HG02970 (cell line): ENCODE results near the gene VIT.
"Not testable (repeated sequence)": the region's sequence is repeated elsewhere in the genome, so short reads cannot be mapped to it uniquely, and the experiment has no call there.

Experiments
- ATAC-seq: cut with Tn5 transposase; IDR thresholded peaks from one replicate; pipeline ENCODE4 v1.9.1; 2021; ENCODE audit warnings: mild to moderate bottlenecking, moderate library complexity, moderate number of reproducible peaks; ENCODE audit not compliant: unreplicated experiment, low FRiP score

VIT gene

DNA sequence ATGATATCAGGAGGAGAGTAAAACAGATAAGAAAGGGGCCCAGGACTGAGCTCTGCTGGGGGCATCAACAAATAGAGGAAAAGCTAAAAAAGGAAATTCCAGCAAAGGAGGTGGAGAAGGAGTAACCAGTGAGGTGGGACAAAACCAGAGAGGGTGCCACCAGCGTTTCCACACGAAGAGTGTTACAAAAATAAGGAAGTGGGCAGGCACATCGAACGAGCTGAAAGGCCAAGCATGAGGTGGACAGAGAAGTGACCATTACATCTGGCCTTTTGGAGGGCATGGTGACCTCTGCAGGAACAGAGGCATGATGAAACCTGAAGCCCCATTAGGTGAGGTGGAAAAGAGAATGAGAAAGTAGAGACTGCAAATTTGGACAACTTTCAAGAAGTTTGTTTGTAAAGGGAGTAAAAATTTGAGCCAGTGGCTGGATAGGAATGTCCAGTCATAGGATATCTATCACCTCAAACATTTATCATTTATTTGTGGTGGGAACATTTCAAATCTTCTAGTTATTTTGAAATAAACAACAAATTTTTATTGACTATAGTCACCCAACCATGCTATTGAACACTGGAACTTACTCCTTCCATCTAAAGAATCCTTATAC is 18.4 kb upstream of the VIT start:
- ATAC-seq, result no peak

GRCh38 chr2:36678856-36679255 is 17.7 kb upstream of the VIT start:
- ATAC-seq, result no peak

DNA sequence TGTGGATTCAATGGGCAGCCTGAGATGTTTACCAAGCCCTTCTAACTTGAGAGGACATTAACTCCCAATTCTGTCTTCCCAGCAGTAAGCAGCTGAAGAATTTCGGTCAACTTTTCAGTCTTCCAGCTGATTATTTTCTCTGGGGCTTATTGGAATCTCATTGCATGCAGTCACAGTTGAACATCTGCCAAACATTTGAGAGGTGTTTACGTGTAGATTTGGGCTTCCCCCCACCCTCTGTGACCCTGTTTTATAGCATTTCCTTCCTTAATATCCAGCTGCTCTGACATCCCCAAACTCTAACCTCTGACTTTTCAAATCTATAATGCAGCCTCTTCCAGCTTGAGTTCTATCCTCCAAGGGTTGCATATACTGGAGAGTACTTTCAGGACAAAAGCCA is 16.5 kb upstream of the VIT start:
- ATAC-seq, result no peak

DNA sequence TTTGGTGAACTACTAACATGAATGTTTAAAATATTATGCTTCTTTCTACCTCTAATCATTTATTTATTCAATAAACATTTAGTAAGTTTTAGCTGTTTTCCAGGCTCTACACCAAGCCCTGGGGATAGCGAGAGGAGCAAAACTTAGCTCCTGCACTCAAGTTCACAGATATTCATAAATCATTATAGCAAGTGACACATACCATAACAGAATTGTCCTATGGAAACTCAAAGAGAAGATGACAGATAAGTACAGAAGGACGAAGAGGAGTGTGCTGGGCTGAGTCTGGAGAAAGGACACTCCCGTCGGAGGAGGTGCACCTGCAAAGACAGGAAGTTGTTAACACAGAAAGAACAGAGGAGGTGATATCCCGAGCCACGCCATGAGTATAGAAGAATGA is 13.9 kb upstream of the VIT start:
- ATAC-seq, result no peak

DNA sequence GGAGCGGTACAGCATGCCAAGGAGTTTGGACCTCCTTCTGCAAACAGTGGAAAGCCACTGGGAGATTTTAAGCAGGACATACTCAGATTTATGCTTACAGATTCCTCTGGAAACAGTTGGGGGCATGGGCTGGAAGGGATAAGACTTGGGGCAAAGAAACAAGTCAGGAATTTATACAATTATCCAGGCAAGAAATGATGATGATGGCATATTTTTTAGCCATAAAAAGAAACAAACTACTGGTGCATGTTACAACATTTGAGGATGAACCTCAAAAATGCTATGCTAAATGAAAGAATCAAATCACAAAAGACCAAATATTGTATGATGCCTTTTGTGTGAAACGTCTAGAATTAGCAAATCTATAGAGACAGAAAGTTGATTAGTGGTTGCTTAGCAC is 13.5 kb upstream of the VIT start:
- ATAC-seq, result no peak

- ATAC-seq, result not testable (repeated sequence)
Observed at GRCh38 chr2:36688291-36688690, 8.2 kb upstream of the VIT start.

DNA sequence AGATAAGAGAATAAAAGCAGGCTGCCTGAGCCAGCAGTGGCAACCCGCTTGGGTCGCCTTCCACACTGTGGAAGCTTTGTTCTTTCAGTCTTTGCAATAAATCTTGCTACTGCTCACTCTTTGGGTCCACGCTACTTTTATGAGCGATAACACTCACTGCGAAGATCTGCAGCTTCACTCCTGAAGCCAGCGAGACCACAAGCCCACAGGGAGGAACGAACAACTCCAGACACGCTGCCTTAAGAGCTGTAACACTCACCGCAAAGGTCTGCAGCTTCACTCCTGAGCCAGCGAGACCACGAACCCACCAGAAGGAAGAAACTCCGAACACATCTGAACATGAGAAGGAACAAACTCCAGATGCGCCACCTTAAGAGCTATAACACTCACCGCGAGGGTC is 7.5 kb upstream of the VIT start:
- ATAC-seq, result not testable (repeated sequence)

GRCh38 chr2:36692121-36692520 is 4.4 kb upstream of the VIT start:
- ATAC-seq, result no peak

DNA sequence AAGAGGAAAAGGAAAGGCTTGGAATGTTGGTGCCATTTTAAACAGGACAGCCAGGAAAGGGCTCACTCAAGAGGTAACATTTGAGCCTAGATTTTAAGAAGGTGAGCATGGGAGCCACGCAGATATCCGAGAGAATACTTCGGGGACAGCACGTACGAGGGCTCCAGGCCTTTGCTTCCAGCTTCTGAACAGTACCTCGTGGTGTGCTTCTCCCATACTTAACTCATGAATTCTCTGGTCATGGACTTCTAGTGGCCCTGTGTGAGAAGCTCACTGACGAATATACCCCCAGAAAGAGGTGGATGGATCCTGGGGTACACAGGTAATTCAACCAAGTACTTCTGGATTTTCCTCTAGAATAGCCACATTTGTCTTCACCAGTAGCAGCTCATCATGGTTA is 2.7 kb upstream of the VIT start:
- ATAC-seq, result no peak

GRCh38 chr2:36695746-36696415 is 626 bp upstream of the VIT start:
- no peak for ATAC-seq

DNA sequence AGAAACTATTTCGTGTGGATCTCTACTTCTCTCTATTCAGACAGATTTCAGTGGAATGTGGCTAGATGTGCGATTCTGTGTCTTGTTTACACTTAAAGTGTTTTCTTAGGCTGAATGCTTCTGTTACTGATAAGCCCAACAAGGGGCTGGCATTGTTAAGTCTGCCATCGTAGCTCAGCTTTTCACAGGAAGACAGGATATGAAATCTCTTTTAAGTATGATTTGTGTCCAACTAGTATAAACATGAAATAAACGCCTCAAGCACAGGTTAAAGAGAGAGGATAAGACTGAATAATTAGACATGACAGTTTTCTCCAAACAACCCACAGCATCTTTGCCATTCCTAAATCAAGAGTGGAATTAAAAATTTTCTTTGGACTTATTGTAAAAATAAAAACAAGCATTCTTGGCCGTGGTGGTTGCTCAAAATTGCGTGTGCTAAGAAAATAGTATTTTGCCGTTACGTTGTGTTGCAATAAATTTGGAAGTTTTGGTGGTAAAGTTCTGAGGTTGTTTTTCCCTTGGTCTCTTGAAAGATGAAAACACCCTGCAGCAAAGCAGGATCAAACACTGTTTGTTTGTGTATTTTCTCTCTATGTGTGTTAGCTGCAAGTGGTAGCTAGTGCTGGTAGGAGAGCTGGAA is 1.0 kb downstream of the VIT start:
- no peak for ATAC-seq

GRCh38 chr2:36698993-36699392 is 2.5 kb downstream of the VIT start:
- ATAC-seq, result no peak

GRCh38 chr2:36700311-36700710 is 3.8 kb downstream of the VIT start:
- no peak for ATAC-seq

- ATAC-seq, result no peak
Observed at GRCh38 chr2:36701391-36701795, 4.9 kb downstream of the VIT start.

DNA sequence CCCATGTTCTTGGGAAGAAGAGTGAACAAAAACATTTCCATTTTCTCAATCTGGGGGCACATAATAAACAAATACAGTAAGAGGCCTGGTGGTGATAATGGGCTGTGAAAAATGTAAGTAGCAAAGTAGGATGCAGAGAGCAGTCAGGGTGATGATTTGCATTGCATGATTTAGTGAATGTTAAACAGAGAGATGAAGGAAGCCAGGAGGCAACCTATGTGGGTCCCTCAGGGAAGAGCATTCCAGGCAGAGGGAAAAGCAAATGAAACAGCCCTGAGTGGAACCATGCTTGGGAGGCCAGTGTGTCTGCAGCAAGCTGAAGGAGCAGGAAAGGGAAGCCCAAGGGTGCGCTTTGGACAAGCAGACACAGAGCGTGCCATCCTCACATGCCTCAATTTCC is 5.4 kb downstream of the VIT start:
- ATAC-seq, result no peak

GRCh38 chr2:36702781-36703180 is 6.3 kb downstream of the VIT start:
- no peak for ATAC-seq

- no peak for ATAC-seq
Observed at GRCh38 chr2:36704475-36705150, 8.1 kb downstream of the VIT start.

DNA sequence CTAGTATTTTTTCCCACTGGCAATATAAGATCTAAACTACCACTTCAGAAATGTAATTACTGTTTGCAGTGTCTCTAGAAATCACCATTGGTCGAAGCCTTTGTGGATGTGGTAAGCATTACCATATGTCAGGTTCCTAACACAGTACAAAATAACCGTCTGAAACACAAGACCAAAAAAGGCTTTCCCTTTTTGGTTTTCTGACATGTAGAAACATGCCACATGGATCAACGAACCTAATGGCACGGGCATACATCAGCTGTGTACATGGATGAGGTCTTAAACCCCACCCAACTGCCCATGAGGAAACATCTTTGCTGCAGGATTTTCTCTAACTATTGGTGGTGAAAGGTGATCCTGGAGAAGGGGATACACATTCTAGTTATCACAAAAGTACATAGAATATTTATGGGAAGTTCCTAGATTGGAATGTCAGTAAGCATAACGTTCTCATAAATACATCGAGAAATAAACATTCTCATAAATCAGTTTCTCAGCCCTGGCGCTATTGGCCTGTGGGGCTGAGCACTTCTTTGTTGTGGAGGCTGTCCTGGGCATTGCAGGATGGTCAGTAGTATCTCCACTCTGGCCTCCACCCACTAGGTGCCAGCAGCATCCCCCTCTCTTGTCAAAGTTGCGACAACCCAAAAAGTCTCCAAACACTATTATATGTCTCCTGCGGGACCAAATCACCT is 9.0 kb downstream of the VIT start:
- no peak for ATAC-seq

DNA sequence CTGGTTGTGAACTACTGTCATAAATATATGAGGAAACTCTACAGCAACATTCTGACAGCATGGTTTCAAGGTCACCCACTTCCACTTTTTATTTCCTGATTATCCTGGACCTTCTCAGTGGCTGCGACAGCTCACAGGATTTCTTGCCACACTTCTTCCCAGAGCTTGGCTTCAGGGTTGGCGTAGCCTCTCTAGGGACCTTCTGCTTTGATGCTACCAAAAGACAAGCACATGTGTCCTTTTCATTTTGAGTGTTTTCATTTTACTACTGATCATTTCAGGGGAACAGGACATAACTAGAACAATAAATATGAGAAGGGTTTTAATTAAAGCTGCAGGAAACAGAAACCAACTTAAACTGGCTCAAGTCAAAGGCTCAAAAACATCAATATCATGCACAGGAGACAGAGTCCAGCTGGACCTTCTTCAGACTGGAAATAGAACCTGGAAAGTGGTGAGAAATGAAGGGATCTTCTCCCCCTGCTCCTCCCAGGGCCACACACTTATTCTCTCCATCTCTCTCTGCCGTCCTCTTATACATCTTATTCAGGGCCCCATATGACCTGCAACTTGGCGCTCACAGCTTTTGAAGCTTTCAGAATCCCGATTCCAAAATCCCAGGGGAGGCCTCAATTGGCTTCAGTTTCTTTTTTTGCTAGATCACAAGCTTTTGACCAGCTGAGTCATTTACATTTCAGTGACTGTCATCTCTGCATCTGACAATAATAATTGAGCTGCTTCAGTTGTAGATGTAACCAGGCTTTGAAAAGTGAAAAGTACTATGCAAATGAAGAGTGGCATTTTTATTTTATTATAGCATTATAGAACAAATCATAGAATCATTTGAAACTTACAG is 9.7 kb downstream of the VIT start:
- ATAC-seq, result no peak

- no peak for ATAC-seq
Observed at GRCh38 chr2:36707050-36707449, 10.5 kb downstream of the VIT start.
